ENCODE data around the gene DLAT. TPM values are rescaled to one million over a fixed set of nuclear protein-coding genes. Genes with fewer than 3 reads are reported as not detected.
"Not testable (repeated sequence)": the region's sequence is repeated elsewhere in the genome, so short reads cannot be mapped to it uniquely, and the experiment has no call there.

Gene DLAT
- total and polyA plus RNA-seq, 10 donors: 8.1 to 22.9 (median 18.4) TPM

- no peaks in the 10 kb centered on the region for H3K27me3 ChIP-seq (replicated peaks in 1 of 7)
- H3K27ac ChIP-seq: no peak overlapping the region
- intact Hi-C loops (cut with DNase I; ENCODE audit: low total_unique reads): loop anchor here (10.0 kb wide), 1 partner anchor 52 kb away; the partner anchor contains the start of gene DIXDC1
- H3K9me3 ChIP-seq: no peaks in the 10 kb centered on the region
- TF ChIP-seq POLR2A (IDR thresholded peaks at IDR 0.05) (no peak), POLR2AphosphoS5 (IDR thresholded peaks at IDR 0.05) (no peak), CTCF (IDR thresholded peaks at IDR 0.05 in 8 of 11, conservative IDR thresholded peaks at IDR 0.05 in 3 of 11) (no peak)
- H3K4me3 ChIP-seq: no peak overlapping the region
- no peak for DNase-seq
- WGBS, 5 donors: 89 to 94% (median 91%) methylated on average over 5 of the region's 5 CpGs
- H3K36me3 ChIP-seq: peaks cover 0 to 14% (median 0%) of the 10 kb centered on the region in 6 donors
- no peaks in the 10 kb centered on the region for H3K4me1 ChIP-seq
Observed at GRCh38 chr11:111986589-111986988, 38.6 kb upstream of the DLAT start.

DNA sequence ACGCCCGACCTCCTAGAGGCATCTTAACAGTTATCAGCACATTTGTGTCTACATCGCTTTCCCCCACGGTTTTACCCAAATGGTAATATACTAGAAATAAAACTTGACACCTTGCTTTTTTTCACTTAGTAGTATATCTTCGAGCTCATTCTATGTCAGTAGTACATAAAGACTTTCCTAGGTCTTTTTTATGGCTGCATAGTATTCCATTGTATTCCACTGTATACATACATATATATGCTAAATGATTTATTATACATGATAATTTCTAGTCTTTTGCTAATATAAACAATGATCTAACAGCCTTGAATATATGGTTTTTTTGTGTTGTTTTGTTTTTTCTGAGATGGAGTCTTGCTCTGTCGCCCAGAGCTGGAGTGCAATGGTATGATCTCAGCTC lies 34.8 kb upstream of the DLAT start:
- Histone ChIP-seq H3K27ac (no peak overlapping the region), H3K36me3 (peaks cover 0 to 33% (median 2%) of the 10 kb centered on the region in 6 donors), H3K4me3 (no peak overlapping the region), H3K27me3 (replicated peaks in 1 of 7) (no peaks in the 10 kb centered on the region), H3K9me3 (no peaks in the 10 kb centered on the region), H3K4me1 (no peaks in the 10 kb centered on the region)
- TF ChIP-seq CTCF (IDR thresholded peaks at IDR 0.05 in 8 of 11, conservative IDR thresholded peaks at IDR 0.05 in 3 of 11) (no peak), POLR2AphosphoS5 (IDR thresholded peaks at IDR 0.05) (no peak), POLR2A (IDR thresholded peaks at IDR 0.05) (no peak)
- 88 to 96% (median 95%) methylated on average over 6 of the region's 6 CpGs for WGBS, 5 donors
- DNase-seq: no peak
- intact Hi-C loops (cut with DNase I; ENCODE audit: low total_unique reads): no loop called here

DNA sequence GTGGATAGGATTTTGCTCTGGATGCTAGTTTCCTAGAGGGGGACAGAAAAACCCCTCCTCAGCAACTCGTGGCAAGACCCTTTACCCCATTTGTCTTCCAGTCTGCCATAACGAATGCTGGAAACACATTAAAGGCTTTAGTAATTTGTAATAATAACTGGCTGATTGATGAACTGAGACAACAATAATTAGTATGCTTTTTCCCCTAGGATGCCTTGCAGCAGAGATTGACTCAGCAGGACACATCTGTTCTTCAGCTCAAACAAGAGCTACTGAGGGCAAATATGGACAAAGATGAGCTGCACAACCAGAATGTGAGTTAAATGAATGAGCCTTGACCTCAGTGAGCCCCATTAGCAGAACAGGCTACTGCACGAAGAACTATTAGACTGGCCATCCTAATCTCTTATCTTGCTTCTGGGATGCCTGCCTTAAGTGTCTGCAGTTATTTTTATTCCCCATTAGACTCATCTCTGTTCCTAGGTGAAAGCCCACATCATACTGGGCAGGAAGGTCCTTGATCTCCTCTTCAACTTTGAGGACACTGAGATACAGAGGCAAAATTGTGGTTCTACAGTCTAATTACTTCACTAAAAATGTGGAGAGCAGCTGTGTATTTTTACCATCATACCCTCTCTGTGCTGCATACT lies 32.9 kb upstream of the DLAT start:
- Histone ChIP-seq H3K36me3 (peaks cover 0 to 33% (median 2%) of the 10 kb centered on the region in 6 donors), H3K4me3 (no peak overlapping the region), H3K27me3 (replicated peaks in 1 of 7) (no peaks in the 10 kb centered on the region), H3K4me1 (peaks cover 0 to 5% (median 0%) of the 10 kb centered on the region in 6 donors), H3K27ac (no peak overlapping the region), H3K9me3 (no peaks in the 10 kb centered on the region)
- 71 to 84% (median 76%) methylated on average over 3 of the region's 3 CpGs for WGBS, 5 donors
- intact Hi-C loops (cut with DNase I; ENCODE audit: low total_unique reads): no loop called here
- no peak for DNase-seq
- TF ChIP-seq CTCF (IDR thresholded peaks at IDR 0.05 in 8 of 11, conservative IDR thresholded peaks at IDR 0.05 in 3 of 11) (no peak), POLR2A (IDR thresholded peaks at IDR 0.05) (no peak), POLR2AphosphoS5 (IDR thresholded peaks at IDR 0.05) (no peak)

GRCh38 chr11:111996129-111996528 lies 29.1 kb upstream of the DLAT start:
- no peaks in the 10 kb centered on the region for H3K9me3 ChIP-seq
- no peak overlapping the region for H3K27ac ChIP-seq
- H3K4me3 ChIP-seq: no peak overlapping the region
- peaks cover 0 to 7% (median 0%) of the 10 kb centered on the region in 6 donors for H3K4me1 ChIP-seq
- WGBS, 5 donors: 89 to 91% (median 90%) methylated on average over 3 of the region's 3 CpGs
- intact Hi-C loops (cut with DNase I; ENCODE audit: low total_unique reads): no loop called here
- no peaks in the 10 kb centered on the region for H3K27me3 ChIP-seq (replicated peaks in 1 of 7)
- TF ChIP-seq POLR2AphosphoS5 (IDR thresholded peaks at IDR 0.05) (no peak), CTCF (IDR thresholded peaks at IDR 0.05 in 8 of 11, conservative IDR thresholded peaks at IDR 0.05 in 3 of 11) (no peak), POLR2A (IDR thresholded peaks at IDR 0.05) (no peak)
- H3K36me3 ChIP-seq: peaks cover 0 to 30% (median 2%) of the 10 kb centered on the region in 6 donors
- DNase-seq: no peak

DNA sequence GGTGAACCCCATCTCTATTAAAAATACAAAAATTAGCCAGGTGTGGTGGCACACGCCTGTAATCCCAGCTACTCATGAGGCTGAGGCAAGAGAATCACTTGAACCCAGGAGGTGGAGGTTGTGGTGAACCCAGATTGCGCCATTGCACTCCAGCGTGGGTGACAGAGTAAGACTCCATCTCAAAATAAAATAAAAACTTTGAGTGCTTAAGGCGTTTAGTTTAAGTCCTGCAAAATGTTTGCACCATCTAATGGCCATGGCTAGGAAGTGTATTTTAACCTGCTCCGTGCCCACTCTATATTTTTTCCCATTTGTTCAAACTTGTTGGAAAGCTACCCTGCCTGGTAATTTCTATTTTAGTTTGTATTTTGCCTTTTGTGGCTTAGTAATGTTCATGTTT lies 28.5 kb upstream of the DLAT start:
- H3K27me3 ChIP-seq (replicated peaks in 1 of 7); H3K9me3 ChIP-seq; H3K4me3 ChIP-seq; intact Hi-C loops (cut with DNase I; ENCODE audit: low total_unique reads); H3K27ac ChIP-seq; H3K4me1 ChIP-seq; DNase-seq: not testable (repeated sequence)
- peaks cover 0 to 30% (median 2%) of the 10 kb centered on the region in 6 donors for H3K36me3 ChIP-seq
- WGBS, 5 donors: 48 to 74% (median 70%) methylated on average over 5 of the region's 5 CpGs
